ENCODE results near the gene ADAMTSL4. TPM values are rescaled to one million over a fixed set of nuclear protein-coding genes. Genes with fewer than 3 reads are reported as not detected.
A peak's percentile ranks its signal among the peaks of the same experiment; 100 is the strongest.

The ADAMTSL4 gene
- total and polyA plus RNA-seq, 9 of the 15 experiments (the other 6 are each of a cell fraction or from before 2014, with no cell fraction given), result 12.7 to 212 (median 35.6) TPM

GRCh38 chr1:150558761-150559655 is 9.8 kb downstream of the ADAMTSL4 start:
- DNase-seq (ENCODE audit: extremely low read depth in 1 of 4, low spot score in 3 of 4), result no peak
- H3K36me3 ChIP-seq (ENCODE audit: control insufficient read depth, insufficient read depth, low read length), result peaks cover 85% of the 10 kb centered on the region
- H3K9me3 ChIP-seq (replicated peaks; ENCODE audit: control insufficient read depth, insufficient read depth, low read depth, low read length), result no peaks in the 10 kb centered on the region
- intact Hi-C loops (cut with micrococcal nuclease), result no loop called here
- no peak for ATAC-seq
- peaks cover 19% of the 10 kb centered on the region for H4K20me1 ChIP-seq (replicated peaks; ENCODE audit: control insufficient read depth, insufficient read depth, low read length)
- H3K27ac ChIP-seq (ENCODE audit: extremely low read depth, low read depth, low read length), result no peak overlapping the region
- POLR2A ChIA-PET, result interaction anchor here (0.5 to 2.7 kb wide), 18 partner anchors 7 to 469 kb away, joined by 3 to 21 read pairs (median 3); partner anchors contain the start of gene ADAMTSL4
- WGBS (ENCODE audit: insufficient coverage, low coverage, missing lambda C conversion rate), result 91% methylated on average over 17 of the region's 28 CpGs
- TF ChIP-seq POLR2G (IDR thresholded peaks at IDR 0.05; ENCODE audit: low read depth, low read length), result peak; percentile 79
- peak; percentile 95 for TF ChIP-seq ZNF121 (CRISPR knock-in tag; conservative IDR thresholded peaks at IDR 0.05)
- peak; percentile 71 for TF ChIP-seq RBFOX2 (IDR thresholded peaks at IDR 0.05; ENCODE audit: low read depth, low read length)
- TF ChIP-seq ZNF263 (CRISPR knock-in tag; IDR thresholded peaks at IDR 0.05; ENCODE audit: borderline replicate concordance), result peak; percentile 54; the same call in 1 of the 2 replicates
- peak; percentile 65 for TF ChIP-seq POLR2A (conservative IDR thresholded peaks at IDR 0.05)
- TF ChIP-seq MYNN (IDR thresholded peaks at IDR 0.05), result peak; percentile 18; the same call in 1 of the 2 replicates
- TF ChIP-seq MYNN (CRISPR knock-in tag; IDR thresholded peaks at IDR 0.05), result no peak
- TF ChIP-seq THAP7 (CRISPR knock-in tag; IDR thresholded peaks at IDR 0.05), result no peak
- TF ChIP-seq POLR2AphosphoS5 (IDR thresholded peaks at IDR 0.05; ENCODE audit: control insufficient read depth, insufficient read depth, low read depth, low read length), result peak; percentile 2; the same call in 1 of the 2 replicates
- peak; percentile 40 for TF ChIP-seq FIP1L1 (IDR thresholded peaks at IDR 0.05; ENCODE audit: low read depth, low read length, poor library complexity, severe bottlenecking)
- peak; percentile 23; the same call in 1 of the 2 replicates for TF ChIP-seq CEBPB (tag; IDR thresholded peaks at IDR 0.05)
- no peak for TF ChIP-seq SOX6 (IDR thresholded peaks at IDR 0.05)
- TF ChIP-seq, protein P1, sequence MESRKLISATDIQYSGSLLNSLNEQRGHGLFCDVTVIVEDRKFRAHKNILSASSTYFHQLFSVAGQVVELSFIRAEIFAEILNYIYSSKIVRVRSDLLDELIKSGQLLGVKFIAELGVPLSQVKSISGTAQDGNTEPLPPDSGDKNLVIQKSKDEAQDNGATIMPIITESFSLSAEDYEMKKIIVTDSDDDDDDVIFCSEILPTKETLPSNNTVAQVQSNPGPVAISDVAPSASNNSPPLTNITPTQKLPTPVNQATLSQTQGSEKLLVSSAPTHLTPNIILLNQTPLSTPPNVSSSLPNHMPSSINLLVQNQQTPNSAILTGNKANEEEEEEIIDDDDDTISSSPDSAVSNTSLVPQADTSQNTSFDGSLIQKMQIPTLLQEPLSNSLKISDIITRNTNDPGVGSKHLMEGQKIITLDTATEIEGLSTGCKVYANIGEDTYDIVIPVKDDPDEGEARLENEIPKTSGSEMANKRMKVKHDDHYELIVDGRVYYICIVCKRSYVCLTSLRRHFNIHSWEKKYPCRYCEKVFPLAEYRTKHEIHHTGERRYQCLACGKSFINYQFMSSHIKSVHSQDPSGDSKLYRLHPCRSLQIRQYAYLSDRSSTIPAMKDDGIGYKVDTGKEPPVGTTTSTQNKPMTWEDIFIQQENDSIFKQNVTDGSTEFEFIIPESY (CRISPR knock-in tag; IDR thresholded peaks at IDR 0.05), result peak; percentile 60
- peak; percentile 18 for TF ChIP-seq HMGN3 (IDR thresholded peaks at IDR 0.05; ENCODE audit: borderline replicate concordance, extremely low read depth, insufficient read length, low read depth, low read length)
- TF ChIP-seq SUPT5H (IDR thresholded peaks at IDR 0.05), result peak; percentile 59
- no peak for TF ChIP-seq ELF1 (tag; IDR thresholded peaks at IDR 0.05)
- no peaks in the 10 kb centered on the region for H3K27me3 ChIP-seq (ENCODE audit: control insufficient read depth in 2 of 2, insufficient read depth in 2 of 2, low read length in 2 of 2)
- no peak for FAIRE-seq
- BruUV-seq (replicated peaks), result no TSS peak
- H3K4me2 ChIP-seq (ENCODE audit: insufficient read depth, low read length), result no peak overlapping the region
- in situ Hi-C loops (cut with MboI), result no loop called here
- H2AFZ ChIP-seq (ENCODE audit: low read depth, low read length), result no peak overlapping the region
- peaks cover 37 to 83% of the 10 kb centered on the region in 2 experiments for H3K4me1 ChIP-seq (replicated peaks in 1 of 2; ENCODE audit: control insufficient read depth in 2 of 2, insufficient read depth in 2 of 2, low read length in 2 of 2)
- CTCF ChIA-PET (ENCODE audit: low intra/inter-chr PET ratio), result interaction anchor here (0.6 to 1.3 kb wide), 4 partner anchors 95 to 304 kb away, joined by 3 to 5 read pairs (median 4); no protein-coding TSS in a partner anchor
- peaks cover 52% of the 10 kb centered on the region for H3K79me2 ChIP-seq (ENCODE audit: control insufficient read depth, insufficient read depth, low read length)
- H3K9ac ChIP-seq (ENCODE audit: insufficient read depth in 1 of 2, low read depth in 2 of 2, low read length in 2 of 2), result peak overlapping the region in 1 of 2 experiments; percentile 4; a peak in 2 of 4 replicates
- H3K4me3 ChIP-seq, result no peak overlapping the region
- H3K9me1 ChIP-seq (ENCODE audit: control insufficient read depth, insufficient read depth, low read length), result peaks cover 6% of the 10 kb centered on the region

Data from K562 (cell line).